AG08396 (cell line): ENCODE data around the gene PHYHD1.
A peak's percentile ranks its signal among the peaks of the same experiment; 100 is the strongest.

Experiments
- DNase-seq: peaks from one replicate; pipeline ENCODE4 v3.0.0; 2012; ENCODE audit warnings: low spot score, mixed read lengths

PHYHD1 gene

DNA sequence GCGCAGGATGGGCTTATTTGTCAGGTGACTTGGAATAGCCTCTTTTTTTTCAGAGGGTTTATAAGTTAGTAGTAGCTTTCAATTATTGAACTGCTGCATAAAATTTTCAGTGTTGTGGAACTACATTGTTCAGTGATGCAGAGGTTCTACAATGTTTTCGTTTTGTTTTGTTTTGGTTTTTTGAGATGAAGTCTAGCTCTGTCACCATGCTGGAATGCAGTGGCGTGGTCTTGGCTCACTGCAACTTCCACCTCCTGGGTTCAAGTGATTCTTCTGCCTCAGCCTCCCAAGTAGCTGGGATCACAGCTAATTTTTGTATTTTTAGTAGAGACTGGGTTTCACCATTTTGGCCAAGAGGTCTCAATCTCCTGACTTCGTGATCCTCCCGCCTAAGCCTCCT, 48.7 kb downstream of the PHYHD1 start:
- DNase-seq, result no peak

DNA sequence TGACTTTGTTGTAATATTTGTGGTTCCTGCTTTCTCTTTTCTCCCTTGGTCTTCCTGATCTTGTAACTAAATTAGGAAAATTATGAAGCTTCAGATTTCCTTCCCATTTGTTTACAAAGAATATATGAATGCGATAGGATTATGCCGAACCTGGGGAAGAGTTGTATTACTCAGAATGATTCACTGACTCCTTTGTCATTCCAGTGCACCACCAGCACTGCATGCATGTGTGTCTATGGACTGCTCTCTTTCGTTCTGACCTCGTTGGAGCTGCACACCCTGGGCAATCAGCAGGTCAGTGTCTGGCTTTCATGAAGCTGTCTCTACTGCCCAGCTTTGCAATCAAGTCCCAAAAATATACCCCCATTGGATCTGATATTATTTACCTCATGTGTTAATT, 52.2 kb downstream of the PHYHD1 start:
- peak; percentile 66 for DNase-seq

DNA sequence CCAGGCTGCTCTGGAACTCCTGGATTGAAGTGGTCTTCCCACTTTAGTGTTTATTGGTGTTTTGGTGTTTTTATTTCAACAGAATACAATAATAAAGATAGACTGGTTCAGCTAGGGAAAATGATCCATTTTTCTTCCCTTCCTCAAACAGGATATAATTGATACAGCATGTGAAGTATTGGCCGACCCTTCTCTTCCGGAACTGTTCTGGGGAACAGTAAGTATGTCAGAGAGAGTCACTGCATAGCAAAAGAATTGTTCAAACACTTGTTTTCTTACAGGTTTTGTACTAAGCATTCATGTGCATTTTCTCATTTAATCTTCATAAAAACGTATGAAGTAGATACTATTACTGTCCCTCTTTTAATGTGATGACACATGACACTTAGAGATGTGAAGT, 58.3 kb downstream of the PHYHD1 start:
- DNase-seq, result no peak

DNA sequence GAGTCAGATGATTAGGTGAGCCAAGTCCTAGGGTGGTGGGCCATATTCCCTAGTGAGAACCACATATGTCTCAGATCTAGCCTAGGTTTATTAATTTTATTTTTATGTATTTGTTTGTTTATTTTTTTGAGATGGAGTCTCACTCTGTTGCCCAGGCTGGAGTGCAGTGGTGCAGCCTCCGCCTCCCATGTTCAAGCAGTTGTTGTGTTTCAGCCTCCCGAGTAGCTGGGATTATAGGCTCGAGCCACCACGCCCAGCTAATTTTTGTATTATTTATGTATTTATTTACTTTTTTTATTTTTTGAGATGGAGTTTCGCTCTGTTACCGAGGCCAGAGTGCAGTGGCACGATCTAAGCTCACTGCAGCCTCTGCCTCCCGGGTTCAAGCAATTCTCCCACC, 62.8 kb downstream of the PHYHD1 start:
- DNase-seq, result no peak

DNA sequence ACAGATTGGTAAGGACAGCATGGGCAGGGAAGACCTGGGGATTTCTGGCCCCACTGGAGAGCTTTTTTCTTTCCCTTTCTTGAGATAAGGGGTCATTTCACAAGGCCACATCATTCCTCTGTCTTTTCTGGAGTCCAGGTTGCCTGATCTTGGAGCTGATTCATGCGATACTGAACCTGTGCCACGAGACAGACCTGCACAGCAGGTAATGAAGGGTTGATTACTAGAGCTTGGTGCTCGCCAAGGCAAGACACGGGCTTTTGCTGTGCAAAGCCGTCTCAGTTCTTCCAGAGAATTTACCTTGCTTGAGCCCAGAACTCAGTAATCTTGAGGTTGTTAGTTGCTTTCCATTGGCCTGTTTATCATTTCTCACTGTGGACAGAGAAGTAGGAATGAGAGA, 65.9 kb downstream of the PHYHD1 start:
- no peak for DNase-seq

DNA sequence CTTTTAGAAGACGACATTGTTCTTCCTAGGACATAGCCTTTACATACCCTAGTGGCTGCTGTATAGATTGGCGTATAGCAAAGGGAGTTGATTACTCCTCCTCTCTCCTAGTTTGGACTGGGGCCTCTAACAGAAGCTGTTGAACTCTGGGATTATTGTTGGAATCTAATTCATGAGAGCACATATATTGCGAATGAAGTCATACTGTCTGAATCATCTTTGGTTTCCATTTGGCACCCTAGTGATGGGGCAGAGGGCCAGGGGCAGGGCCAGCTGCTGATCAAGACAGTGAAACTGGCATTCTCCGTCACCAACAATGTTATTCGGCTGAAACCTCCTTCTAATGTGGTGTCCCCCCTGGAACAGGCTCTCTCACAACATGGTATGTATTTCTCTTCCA, 67.0 kb downstream of the PHYHD1 start:
- DNase-seq, result peak; percentile 62
